NB4 (cell line): ENCODE measurements around the gene PHYH.

Source experiments
- MYC ChIP-seq: IDR thresholded peaks from 2 replicates; pipeline ENCODE4 v1.6.1; 2011; ENCODE audit warnings: low read depth, low read length
- POLR2A ChIP-seq: IDR thresholded peaks from 2 replicates; pipeline ENCODE4 v1.6.1; 2011; ENCODE audit warnings: mild to moderate bottlenecking; ENCODE audit not compliant: insufficient read length; ENCODE audit errors: extremely low read depth
- TF ChIP-seq, protein P1 (sequence below): IDR thresholded peaks from one replicate; pipeline ENCODE4 v1.5.1; 2012; ENCODE audit warnings: low read depth, low read length
- TF ChIP-seq, protein P2 (sequence below): IDR thresholded peaks from 2 replicates; pipeline ENCODE4 v1.6.1; 2011; ENCODE audit warnings: low read depth, low read length

DNA sequence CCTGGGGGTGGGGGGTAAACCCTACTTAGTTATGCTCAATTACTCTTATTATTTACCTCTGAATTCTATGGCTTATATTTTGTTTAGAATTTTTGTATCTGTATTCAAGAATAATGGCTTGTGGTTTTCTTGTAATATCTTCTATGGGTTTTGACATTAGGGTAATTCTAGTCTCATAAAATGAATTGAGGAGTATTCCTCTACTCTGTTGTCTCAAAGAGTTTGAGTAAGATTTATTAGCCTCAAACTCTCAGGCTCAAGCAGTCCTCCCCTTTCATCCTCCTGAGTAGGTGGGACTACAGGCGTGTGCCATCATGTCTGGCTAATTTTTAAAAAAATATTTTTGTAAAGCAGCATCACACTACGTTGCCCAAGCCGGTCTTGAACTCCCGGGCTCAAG, 46.1 kb downstream of the PHYH start:
- TF ChIP-seq, protein P1, sequence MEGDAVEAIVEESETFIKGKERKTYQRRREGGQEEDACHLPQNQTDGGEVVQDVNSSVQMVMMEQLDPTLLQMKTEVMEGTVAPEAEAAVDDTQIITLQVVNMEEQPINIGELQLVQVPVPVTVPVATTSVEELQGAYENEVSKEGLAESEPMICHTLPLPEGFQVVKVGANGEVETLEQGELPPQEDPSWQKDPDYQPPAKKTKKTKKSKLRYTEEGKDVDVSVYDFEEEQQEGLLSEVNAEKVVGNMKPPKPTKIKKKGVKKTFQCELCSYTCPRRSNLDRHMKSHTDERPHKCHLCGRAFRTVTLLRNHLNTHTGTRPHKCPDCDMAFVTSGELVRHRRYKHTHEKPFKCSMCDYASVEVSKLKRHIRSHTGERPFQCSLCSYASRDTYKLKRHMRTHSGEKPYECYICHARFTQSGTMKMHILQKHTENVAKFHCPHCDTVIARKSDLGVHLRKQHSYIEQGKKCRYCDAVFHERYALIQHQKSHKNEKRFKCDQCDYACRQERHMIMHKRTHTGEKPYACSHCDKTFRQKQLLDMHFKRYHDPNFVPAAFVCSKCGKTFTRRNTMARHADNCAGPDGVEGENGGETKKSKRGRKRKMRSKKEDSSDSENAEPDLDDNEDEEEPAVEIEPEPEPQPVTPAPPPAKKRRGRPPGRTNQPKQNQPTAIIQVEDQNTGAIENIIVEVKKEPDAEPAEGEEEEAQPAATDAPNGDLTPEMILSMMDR, result no peak
- TF ChIP-seq, protein P2, sequence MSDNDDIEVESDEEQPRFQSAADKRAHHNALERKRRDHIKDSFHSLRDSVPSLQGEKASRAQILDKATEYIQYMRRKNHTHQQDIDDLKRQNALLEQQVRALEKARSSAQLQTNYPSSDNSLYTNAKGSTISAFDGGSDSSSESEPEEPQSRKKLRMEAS, result no peak
- TF ChIP-seq MYC (no peak), POLR2A (no peak)
